Measurements from ENCODE around the gene GRK4.
"Not testable (repeated sequence)": the region's sequence is repeated elsewhere in the genome, so short reads cannot be mapped to it uniquely, and the experiment has no call there.

The GRK4 gene

GRCh38 chr4:2962614-2963174 lies 677 bp upstream of the GRK4 start:
- no peak for DNase-seq

- DNase-seq, result no peak
Observed at GRCh38 chr4:2963966-2964471, 648 bp downstream of the GRK4 start.

DNA sequence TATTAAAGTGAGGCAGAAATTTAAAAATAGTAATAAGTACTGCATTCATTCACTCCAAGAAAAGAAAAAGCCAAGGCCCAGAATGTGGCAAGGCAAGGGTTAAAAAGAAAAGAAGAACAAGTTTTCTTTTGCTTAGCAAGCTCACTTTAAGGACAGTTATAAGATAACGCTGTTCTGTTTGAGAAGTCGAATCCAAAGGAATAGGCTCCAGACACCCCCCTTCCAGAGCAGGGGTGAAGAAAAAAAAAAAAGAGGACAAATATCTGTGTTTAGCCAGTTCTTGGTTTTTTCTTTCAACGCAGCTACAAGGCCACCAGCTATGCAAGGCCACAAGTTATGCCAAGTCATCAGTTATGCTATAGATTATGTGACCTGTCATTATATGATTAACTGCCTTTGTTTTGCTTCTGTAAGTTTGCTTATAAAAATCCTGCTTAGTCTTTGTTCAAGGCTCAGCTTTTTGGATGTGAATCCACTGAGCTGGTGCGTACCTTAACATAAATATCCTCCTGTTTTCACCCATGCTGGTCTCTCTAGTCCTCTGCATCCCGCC lies 1.4 kb downstream of the GRK4 start:
- no peak for DNase-seq

DNA sequence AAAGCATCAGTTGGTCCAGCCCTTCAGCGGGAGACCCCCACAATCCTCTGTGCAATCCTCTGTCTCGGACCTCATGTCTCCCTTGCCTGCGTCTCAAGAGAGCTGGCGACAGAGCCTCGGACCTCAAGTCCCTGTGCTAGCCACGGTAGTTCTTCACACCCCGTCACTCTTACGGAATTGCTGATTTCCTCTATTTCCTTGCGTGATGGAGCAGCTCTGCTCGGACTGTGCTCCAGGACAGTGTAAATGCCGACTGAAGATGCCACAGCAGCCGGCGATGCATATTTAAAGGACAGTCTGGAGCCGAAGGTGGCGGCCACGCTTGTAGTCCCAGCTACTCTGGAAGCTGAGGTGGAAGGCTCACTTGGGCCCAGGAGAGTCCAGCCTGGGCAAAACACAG lies 1.9 kb downstream of the GRK4 start:
- no peak for DNase-seq

DNA sequence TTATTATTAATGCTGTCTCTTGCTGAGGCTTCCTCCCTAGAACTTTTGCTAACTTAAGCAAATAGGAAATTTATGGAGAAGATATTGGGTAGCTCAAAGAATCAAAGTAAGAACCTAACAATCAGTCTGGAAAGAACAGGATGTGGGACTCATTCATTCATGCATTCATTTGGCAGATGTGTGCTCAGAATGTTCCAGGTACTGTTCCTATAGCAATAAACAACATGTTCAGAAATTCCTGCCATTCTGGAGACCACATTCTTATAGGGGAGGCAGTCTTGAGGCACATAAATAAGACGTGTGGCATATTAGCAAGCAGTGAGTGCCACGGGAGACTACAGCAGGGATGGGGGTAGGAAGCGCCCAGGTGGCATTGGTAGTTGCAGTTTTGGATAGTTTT lies 5.0 kb downstream of the GRK4 start:
- DNase-seq, result no peak

- no peak for DNase-seq
Observed at GRCh38 chr4:2971275-2971674, 7.9 kb downstream of the GRK4 start.

- DNase-seq, result peak; percentile 24
Observed at GRCh38 chr4:2977211-2978088, 14.1 kb downstream of the GRK4 start.

GRCh38 chr4:2981256-2981819 lies 18.0 kb downstream of the GRK4 start:
- DNase-seq, result no peak

DNA sequence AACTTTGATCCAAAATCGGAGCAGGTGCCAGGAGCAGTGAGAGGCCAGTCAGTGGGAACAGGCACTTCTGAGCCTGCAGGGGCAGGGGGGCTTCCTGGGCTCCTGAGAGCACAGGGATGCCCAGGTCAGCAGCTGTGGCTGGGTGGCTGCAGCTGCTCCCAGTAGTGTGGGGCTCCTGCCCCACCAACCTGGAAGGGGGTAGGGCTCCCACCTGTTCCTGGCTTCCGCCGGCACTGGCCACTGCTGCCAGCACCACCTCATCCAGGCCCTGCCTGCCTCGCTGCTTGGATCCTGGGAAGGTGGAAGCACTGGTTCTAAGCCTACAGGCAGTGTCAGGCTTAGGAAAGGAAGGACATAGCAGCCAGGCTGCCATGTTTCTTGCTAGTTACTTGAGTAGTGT lies 18.6 kb downstream of the GRK4 start:
- no peak for DNase-seq

DNA sequence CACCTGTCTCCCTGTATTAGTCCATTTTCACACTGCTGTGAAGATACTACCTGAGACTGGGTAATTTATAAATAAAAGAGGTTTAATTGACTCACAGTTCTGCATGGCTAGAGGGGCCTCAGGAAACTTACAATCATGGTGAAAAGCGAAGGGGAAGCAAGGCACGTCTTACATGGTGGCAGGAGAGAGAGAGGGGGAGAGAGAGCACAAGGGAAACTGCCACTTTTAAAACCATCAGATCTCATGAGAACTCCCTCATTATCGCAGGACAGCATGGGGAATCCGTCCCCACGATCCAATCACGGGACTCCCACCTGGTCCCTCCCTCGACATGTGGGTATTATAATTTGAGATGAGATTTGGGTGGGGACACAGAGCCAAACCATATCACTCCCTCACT lies 20.3 kb downstream of the GRK4 start:
- DNase-seq, result not testable (repeated sequence)

DNA sequence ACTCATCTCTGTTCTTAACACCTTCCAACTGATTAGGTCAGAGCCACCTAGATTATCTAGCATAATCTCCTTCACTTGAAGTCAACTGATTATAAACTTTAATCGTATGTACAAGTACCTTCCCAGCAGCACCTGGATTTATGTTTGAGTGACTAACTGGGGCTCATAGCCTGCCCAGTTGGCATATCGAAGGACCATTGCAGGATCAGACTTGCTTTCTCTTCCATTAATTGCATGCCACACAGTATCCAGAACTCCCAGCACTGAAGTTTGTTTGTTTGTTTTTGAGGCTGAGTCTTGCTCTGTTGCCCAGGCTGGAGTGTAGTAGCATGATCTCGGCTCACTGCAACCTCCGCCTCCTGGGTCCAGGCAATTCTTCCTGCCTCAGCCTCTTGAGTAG lies 27.9 kb downstream of the GRK4 start:
- DNase-seq, result no peak

DNA sequence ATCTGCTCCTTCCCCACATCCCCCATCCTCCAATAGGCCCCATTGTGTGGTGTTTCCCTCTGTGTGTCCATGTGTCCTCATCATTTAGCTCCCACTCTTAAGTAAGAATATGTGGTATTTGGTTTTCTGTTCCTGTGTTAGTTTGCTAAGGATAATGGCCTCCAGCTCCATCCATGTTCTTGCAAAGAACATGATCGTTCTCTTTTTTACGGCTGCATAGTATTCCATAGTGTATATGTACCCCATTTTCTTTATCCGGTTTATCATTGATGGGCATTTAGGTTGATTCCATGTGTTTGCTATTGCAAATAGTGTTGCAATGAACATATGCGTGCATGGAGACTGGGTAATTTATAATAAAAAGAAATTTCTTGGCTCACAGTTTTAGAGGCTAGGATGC lies 31.5 kb downstream of the GRK4 start:
- no peak for DNase-seq

- DNase-seq, result no peak
Observed at GRCh38 chr4:2995546-2996265, 32.3 kb downstream of the GRK4 start.

DNA sequence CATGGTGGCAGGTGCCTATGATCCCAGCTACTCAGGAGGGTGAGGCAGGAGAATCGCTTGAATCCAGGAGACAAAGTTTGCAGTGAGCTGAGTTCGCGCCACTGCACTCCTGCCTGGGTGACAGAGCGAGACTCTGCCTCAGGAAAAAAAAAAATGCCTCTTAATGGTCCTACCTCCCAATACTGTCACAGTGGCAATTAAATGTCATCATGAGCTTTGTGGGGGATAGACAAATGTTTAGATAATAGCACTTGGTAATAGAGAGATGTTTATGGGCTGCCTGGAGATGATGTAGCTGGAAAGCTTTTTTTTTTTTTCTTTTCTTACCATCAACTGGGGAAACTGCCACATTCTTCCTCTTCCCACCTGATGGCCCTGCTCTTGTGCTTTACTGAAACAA lies 33.0 kb downstream of the GRK4 start:
- DNase-seq, result no peak

- no peak for DNase-seq
Observed at GRCh38 chr4:3007724-3008123, 44.4 kb downstream of the GRK4 start.

GRCh38 chr4:3009422-3009821 lies 46.1 kb downstream of the GRK4 start:
- no peak for DNase-seq

- no peak for DNase-seq
Observed at GRCh38 chr4:3010577-3010976, 47.2 kb downstream of the GRK4 start.

DNA sequence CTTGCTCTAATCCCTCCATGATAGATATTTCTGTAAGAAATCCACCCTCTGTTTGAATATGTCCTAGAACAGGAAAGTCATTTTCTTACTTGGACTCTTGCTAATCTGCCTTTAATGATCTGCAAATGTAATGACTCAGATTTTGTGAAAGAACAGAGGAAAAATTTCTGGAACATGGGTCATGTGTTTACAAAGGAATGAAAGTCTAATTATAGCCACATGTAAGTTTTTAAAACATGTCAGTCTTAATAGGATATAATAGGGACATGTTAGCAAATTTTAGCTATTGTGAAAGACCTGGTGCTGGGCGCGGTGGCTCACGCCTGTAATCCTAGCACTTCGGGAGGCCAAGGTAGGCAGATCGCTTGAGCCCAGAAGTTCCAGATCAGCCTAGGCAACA lies 47.6 kb downstream of the GRK4 start:
- no peak for DNase-seq

DNA sequence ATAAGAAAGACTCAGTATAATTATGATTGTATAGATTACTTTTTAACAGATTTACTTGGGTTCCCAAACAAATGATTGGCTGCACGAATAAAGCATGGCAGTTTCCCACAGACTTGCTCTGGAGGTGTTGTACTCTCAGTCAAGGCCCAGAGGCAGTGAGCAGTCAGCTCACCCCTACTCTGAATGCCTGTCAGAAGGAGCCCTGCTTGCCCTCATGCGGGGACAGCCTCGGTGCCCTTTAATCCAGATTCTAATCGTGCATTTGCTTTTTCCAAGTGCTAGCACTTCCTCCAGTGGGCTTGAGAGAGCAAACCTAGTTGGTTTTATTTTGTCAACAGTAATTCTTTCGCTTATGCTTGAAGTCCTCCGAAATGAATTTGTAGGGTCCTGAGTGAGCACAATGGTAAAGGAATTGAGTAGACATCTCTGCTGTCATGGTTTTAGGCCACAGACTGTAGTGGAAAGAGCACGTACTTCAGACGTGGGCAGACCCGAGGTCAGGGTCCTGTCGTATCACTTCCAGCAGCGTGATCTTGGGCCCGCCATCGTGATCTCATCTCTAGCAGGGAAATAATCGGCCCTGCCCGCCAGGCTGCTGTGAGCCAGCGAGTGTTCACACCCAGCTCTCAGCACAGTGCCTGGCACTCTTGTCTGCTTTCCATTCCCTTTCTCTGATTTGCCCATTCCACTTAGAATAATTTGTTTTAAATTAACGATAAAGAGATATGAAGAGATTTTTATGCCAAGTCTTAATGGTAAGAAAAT lies 48.3 kb downstream of the GRK4 start:
- DNase-seq, result no peak

GRCh38 chr4:3013323-3013722 lies 50.0 kb downstream of the GRK4 start:
- no peak for DNase-seq

GRCh38 chr4:3013839-3014350 lies 50.5 kb downstream of the GRK4 start:
- no peak for DNase-seq

DNA sequence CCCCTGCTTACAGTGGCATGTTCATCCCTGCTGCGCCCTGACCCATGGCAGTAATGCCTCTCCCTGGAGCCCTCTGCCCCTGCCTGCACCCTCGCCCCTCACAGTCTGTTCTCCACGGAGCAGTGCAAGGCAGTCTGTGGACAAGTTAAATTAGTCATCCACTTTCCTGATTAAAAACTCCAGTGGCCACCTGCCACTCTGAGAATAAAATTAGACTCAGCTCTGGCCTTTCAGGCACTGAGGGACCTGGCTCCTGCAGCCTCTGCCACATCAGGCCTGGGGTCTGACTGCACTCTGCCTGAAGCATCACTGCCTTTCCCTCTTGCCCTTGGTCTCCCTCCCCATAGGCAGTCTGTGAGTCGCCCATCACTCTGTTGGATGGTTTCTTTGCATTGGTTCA lies 53.6 kb downstream of the GRK4 start:
- DNase-seq, result no peak
